ENCODE measurements around the gene RNF212.
"Not testable (repeated sequence)": the region's sequence is repeated elsewhere in the genome, so short reads cannot be mapped to it uniquely, and the experiment has no call there.

- TF ChIP-seq CTCF (IDR thresholded peaks at IDR 0.05; ENCODE audit: low read depth, low read length); EZH2phosphoT487 (IDR thresholded peaks at IDR 0.05; ENCODE audit: low read depth): not testable (repeated sequence)
Observed at GRCh38 chr4:1046581-1047011, 66.8 kb downstream of the RNF212 start.

All from OCI-LY3 (cell line).